ENCODE measurements around the gene PRIMA1.
A peak's percentile ranks its signal among the peaks of the same experiment; 100 is the strongest.

PRIMA1 gene

DNA sequence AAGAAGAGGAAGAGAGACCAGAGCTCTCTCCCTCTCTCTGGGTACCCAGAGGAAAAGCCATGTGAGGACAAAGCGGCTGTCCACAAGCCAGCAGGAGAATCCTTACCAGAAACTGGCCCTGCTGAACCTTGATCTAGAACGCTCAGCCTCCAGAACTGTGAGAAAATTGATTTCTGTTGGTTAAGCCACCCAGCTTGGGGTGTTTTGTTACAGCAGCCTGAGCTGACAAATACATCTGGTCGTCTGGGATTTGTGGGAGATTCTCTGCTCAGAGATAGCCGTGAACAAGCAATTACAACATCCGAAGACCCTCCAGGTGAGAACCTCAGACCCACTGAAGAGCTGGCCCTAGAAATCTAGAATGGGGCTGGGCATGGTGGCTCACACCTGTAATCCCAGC is 6.5 kb upstream of the PRIMA1 start:
- DNase-seq (ENCODE audit: low spot score): no peak

DNA sequence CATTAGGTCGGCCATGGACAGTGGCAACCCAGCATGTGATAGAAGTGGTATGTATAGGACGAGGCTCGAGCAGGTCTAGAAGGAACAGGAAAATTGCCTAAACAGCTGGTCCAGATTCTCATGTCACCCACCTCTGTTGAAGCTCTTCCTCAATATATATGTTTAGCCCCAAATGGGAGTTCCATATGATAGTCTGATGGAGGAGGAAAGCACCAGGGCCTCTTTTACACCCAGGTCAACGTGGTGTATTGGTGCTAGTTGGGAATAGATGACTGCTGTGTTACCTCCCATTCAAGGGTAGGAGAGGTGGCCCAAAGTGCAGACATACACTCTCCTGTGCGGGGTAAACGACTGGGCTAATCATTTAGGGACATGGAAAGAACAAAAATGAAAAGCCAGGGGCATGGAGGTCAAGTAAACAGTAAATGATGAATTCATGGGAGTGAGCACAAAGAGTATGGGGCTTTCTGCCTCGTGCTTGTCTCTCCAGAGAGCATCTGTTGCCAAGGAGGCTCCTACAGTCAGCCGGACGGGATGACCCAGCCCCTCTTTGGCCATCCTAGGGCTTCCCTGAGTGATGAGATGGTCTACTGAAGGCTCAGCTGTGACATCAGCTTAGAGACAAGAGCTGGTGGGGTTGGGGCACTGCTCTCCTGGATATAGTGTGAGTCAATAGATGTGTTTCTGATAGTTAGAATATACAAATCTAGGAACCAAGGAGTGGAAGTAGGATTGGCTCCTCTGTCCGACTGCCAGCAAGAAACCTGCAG is 5.5 kb upstream of the PRIMA1 start:
- DNase-seq (ENCODE audit: low spot score): no peak

DNA sequence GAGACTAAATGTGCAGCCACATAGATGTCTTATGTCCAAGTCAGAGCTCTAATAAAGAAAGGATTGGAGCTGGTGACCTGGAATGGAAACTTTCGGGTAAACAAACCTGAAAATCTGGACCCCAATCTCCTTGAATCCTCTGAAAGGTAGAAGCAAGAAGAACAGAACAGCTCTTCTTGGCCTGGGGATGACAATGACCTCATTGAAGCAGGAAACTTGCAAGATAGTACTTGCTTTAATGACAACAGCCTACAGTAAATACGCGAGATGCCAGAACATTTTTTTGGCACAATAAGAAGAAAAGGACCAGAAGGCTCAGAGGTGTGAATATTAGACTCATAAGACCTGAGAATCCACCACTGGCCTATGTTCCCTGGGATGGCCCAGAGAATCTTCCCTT is 4.1 kb upstream of the PRIMA1 start:
- DNase-seq (ENCODE audit: low spot score): no peak

DNA sequence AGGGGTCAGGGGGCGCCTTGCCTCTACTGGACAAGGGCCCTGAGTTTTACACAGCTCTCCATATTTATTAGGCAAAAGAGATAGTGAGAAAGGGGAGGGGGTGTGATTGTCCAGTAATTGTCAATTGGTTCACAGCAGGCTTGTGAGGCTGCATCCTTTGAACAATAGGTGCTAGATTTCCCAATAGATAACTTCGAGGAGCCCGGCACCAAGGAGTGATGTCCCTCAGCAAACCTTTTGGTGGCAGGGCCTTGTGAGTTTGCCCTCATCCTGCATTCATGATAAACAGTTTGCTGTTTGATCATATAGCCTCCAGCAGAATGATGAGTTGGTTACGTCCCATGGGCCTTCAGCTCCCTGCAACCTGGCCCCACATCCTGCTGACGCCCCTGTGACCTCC is 2.7 kb upstream of the PRIMA1 start:
- no peak for DNase-seq (ENCODE audit: low spot score)

DNA sequence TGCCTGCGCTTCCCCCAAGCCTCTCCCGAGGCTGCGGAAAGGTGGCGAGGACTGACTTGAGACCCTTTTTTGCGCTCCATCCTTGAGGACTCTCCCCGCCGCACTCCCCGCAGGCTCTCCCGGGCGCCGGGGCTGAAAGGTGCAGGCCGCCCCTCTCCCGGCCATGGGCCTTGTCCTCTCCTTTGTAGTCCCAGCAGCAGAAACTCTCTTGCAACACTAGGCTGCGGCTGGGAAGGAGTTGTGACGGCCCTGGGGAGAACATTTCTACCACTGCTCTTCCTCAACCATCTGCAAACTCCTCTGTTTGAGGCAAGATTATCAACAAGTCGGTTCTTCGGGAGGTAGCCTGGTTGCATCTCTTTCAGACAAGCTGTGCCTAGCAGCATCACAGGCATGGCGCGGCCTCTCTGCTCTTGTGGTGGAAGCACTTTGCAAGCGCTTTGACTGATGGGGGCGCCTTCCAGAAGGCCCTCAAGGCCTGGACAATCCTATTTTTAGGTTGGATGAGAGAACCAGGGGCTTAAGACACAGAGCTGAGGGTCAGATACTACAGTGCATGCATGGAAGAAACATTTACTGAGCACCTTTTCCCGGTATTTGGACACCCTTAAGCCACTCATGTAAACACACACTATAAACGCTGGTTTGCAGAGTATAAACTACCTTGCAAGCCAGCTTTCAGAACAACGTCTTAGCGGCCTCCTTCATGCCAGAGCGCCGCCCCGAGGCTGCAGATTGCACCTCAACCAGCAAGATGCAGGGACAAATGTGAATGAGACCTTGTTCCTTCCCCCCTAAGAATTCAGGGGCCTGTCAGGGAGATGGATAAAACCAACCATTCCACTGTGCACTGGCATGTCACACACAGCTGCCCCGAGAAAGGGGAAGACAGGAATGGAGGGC is 1.2 kb upstream of the PRIMA1 start:
- DNase-seq (ENCODE audit: low spot score): no peak

DNA sequence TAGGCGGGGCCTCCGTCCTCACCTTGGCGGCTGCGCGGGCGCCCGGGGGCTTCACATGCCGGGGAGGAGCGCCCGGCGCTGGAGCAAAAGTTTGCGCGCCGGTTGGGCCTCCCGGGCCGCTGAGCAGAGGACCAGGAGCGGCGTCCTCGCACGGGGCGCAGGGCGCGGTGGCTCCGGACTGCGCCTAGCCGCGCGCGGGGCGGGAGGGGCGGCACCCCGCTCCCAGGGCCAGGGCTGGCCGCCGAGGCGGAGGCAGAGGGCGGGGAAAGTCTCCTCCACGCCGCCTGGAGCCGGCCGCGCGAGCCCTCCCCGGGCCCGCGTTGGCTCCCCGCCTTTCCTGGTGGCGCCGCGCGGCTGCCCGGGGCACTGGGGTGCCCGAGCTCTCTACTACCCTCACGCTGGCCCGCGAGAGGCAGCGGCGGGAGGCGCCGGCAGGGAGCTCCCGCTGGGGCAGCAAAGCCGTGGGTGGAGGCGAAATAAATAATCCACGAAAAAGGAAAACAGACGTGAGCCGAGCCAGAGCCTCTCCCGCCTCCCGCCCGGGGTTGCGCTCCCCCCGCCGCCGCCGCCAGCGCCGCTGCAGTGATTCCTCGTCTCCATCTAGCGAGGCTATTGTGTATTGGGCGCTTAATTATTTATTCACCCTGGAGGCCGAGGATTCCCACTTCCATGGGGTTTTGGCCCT is 400 bp upstream of the PRIMA1 start:
- peak; percentile 76 for DNase-seq (ENCODE audit: low spot score)

DNA sequence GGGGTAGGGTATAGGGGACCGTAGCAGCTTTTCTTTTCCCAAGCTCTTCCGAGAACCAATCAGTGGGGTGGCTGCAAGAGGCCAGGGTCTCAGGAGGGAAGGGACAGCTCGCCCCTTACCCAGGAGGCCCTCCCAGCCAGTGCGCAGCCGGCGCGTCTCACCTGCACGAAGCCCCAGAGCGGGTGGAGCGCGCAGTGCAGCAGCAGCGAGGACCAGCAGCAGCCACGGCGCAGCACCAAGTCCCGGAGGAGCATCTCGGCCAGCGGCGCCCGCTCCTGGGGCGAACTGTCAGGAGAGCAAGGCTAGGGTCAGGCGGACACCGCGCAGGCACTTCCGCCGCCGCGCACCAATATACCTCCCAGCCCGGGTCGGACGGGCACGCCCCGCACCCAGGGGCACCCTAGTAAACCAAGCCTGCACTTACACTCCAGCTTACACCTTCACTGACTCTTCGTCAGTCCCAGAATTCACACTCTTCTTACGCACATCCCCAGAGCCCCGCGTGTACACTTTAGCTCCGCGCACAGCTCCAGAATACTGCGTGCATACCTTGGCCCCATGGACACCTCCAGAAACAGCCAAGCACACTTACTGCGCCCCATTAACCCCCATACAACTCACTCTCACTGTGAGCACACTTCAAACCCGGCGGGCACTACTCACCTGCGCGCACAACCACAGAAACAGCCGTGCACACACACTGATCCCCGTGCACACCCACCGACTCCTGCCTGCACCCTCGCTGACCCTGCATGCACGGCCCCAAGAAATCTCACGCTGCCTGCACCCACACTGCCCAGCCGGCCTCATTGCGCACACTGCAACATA is 606 bp downstream of the PRIMA1 start:
- DNase-seq (ENCODE audit: low spot score): no peak

DNA sequence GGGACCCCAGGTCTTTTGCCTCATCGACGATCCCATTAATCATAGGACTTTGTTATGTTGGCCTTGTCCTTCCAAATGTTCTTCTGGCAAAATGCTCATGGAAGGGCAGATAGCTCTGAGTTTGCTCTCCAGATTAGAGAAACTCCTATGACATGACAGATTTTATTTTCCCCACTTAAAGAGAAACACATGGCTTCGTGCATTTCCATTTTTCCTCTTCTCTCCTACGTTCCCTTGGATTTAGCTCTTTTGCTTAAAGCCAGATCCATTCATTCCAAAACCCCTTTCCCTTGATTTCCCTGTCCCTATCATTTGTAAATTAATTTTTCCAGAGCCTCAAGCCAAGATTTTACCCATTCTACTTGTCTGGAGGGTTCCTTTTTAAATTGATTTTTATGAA is 2.9 kb downstream of the PRIMA1 start:
- DNase-seq (ENCODE audit: low spot score): no peak

DNA sequence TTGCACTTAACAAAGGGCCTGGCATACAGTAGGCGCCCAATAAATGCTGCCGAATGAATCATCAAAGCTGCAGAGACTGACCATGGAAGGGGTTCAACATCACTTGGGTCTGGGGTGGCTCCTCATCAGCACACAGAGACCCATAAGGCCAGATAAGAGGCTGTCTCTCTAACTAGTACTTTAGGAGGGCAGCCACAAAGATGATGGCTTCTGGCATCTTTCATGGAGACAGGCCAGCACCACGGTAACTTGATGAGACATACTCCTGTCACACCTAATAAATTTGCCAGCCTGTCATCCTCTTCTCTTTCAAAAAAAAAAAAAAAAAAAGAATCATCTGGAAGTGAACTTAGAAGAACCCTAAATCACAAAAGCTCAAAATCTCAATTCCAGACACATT is 3.4 kb downstream of the PRIMA1 start:
- DNase-seq (ENCODE audit: low spot score): no peak

DNA sequence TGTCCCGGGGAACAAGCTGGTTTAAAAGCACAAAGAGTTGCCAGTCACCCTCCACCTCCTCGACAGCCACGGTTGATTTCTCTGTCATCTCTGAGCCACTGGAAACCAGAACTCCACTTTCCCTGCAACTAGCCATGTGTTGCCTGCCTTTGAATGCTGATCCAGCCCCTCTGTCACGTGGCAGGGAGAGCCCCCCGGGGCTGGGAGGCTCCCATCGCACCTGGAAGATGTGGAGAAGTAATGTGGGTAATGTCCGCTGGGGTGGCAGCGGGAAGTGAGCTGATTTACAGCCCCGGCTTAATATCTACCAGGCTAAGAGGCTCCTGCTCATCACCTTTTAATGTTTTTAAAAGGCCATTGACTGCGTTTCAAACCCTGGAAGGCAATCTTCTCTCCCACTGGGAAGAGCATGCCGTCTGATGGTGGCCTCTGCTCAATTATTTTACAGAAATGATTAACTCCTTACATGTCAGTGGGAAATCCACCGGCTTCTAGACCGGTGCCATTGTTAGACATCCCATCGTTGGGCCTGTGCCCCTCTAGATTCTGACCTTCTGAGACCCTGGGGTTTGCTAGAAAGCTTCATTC is 7.4 kb downstream of the PRIMA1 start:
- DNase-seq (ENCODE audit: low spot score): no peak

DNA sequence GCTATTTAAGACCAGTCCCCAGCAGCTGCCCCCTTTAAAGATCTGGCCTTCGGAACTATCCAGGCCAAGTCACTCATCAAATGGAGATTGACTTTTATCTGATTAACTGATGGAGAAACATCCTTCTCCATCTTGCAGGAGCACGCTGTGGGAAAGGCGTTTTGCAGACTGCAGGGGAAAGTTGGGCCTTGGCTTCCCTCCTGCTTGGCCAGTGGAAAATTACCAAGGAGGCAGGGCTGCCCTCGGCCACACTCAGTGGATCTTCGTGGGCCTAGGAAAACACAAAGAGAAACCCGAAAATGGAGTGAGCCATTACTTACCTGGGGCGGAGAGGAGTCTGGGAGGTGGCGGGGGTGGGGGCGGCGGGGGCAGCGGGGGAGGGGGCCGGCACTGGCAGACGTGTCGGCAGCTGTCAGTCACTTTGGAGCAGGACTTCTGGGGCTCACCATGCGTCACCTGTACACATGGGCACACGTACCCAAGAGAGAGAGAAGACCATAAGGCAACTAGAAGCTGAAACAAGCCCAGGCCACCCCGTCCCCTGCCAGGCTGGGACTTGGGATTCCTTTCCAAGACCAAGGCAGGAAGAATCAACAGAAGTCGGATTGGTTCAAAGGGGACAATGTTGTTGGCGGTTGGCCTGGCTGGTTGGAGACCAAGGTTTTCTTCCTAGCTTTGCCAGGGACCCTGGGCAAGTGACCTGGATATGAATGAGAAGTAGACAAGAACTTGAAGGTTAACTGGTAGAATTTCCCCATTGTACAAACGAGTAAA is 9.2 kb downstream of the PRIMA1 start:
- DNase-seq (ENCODE audit: low spot score): no peak

DNA sequence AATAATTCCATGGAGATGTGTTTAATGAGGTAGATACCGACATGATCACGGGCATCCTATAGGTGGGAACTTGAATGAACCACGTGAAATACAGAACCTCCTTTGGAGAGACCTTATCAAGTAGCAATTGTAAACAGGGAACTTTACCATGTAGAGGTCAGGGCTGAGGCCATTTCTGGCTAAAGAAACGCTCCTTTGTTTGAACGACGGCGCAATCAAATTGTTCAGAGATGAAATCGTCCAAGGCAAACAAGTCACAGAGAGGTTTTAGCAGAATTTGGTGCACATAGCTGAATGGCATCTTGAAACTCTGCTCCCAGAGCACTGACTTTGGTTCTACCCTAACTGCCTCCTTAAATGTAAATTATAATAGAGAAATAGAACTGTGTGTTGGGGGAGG is 9.8 kb downstream of the PRIMA1 start:
- DNase-seq (ENCODE audit: low spot score): no peak

DNA sequence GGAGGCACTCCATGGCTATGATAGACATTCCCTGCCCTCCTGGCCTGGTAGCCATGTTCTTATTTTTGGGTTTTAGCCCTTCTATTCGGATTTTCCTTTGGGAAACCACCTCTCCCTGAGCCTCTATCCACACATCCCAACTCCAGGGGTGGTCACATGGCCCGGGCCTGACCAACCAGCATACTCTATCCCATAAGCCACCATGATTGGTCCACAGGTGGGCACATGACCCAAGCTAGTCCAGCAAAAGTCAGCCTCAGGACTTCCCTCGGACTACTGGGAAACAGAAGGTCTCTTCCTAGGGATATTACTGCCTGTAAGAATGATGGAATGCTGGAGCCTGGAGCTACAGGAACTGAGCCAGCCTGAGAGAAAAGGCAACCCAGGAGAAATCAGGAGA is 12.5 kb downstream of the PRIMA1 start:
- DNase-seq (ENCODE audit: low spot score): no peak

DNA sequence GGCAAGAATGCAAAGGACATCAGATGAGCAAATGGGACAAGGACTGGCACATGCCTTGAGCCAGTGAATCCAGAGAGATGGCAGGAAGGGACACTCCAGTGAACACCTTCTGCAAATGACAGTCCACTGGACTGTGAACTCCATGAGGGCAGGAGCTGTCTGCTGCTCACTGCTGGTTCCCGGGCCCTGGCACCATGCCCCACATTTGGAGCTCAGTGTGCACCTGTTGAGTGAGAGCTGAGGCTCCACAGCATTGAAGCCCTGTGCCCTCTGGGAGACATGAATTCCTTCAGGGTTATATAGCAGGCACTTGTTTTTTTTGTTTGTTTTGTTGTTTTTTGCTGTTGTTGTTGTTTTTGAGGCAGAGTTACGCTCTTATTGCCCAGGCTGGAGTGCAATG is 13.1 kb downstream of the PRIMA1 start:
- no peak for DNase-seq (ENCODE audit: low spot score)

DNA sequence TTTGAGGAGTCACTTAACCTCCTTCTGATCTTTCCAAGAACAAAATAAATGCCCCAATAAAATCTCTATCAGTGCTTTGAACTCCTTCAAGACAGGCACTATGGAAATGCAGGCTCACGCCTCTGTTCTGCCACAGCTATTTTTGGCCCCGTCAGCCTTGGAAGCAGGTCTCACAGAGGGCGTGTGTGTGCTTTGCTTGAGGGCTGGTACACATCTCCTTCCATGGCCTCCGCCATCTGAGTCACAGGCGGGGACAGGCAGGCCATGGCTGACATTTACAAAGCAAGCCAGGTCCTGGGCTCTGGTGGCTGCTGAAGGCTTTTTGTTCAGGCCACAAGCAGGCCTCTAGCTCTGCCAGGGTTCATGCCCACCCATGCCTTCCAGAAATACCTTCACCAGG is 16.0 kb downstream of the PRIMA1 start:
- DNase-seq (ENCODE audit: low spot score): no peak

DNA sequence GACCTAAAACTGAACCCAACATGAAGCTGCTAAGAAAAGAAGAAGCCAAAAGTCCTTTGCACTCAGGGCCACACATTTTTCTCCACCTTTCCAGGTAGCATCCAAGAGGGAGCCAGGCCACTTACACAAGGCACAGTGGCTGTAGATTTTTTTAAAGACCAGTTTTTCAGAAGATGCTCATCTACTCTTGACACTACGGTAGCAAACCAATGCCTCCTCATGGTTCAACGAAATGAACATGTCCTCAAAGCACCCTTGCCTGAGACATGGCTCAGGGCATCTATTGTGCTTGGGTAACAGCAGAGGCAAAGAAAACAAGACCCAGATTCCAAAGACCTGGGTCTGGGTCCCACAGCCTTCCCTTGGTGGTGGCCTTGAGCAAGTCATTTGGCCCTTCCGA is 22.3 kb downstream of the PRIMA1 start:
- DNase-seq (ENCODE audit: low spot score): no peak

DNA sequence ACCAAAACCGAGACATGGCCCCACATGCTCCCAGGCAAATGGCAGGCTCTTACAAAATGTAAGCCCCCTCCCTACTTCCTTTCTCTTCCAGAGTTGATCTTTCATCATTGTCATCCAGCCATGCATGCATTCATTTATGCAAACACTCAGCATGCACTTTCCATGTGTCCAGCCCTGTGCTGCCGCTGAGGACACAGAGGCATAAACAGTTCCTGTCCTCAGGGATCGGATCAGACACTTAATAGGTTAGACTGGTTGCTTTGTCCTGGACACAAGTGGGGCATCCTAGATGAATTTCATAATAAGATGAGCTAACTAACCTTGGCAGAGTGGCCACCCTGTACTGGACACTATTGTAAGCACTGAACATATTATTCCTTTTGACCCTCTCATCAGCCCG is 23.1 kb downstream of the PRIMA1 start:
- no peak for DNase-seq (ENCODE audit: low spot score)

DNA sequence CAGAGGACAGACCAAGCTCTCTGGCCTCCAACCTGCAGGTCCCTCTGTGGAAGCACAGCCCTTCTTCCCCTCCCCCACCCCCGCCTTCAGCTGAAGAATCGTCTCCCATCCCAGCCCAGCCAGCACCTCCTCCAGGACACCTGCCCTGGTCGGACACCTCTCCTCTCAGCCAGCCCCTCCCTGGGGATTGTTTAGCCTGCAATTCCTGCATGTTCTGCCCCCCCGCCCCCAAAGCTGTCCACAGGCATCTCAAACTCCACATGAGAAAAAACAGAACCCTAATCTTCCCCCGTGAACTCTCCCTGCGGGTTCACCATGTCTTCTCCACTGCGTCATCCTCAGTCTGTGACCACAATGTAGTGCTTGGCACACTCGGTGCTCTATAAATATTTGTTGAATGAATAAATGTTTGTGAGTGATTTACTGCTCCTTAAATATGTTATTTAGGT is 24.1 kb downstream of the PRIMA1 start:
- no peak for DNase-seq (ENCODE audit: low spot score)

DNA sequence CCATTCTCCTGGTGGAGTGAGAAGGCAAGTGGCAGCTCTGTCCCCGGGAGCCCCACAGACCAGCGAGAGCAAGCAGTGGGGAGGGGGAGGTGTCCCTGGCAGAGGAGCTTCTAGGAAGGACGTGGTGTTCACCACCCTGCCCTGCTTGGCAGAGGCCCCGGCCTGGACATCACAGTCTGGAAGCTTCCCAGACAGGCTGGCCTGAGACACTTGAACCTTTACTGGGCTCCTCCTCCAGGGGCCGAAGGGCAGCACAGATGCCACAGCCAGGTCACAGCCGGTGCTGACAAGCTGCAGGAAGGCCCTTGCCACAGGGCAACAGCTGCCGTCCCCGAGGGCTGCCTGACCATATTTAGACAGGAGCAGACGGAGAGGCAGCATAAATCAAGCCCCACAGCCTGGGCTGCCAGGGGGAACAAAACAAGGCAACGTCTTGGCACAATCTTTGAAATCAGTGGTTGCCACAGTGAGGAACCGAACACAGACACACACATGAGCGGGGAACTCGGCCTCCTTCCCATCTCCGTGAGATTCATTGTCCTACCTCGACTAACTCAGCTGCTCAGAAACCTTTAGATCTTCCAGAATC is 28.5 kb downstream of the PRIMA1 start:
- peak; percentile 75 for DNase-seq (ENCODE audit: low spot score)

DNA sequence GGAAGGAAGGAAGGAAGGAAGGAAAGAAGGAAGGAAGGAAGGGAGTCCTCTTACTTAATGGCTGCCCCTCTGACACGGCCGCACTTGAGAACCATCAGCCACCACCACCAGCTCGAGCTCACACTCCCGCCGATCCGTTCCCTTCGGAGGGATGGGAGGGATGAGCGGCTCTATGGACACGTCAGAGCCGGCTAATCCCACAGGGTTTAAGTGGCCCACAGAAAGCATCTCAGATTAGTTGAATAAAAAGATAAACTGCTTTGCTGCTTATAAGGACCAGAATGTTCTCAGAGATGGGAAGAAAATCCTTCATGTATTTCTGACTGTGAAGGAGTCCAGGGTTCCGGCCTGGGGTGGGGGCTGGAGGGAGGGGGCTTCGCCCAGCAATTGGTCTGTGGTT is 31.1 kb downstream of the PRIMA1 start:
- DNase-seq (ENCODE audit: low spot score): no peak

Measured in left forelimb (tissue), 1 donor.